ENCODE measurements around the gene DAAM2.

DAAM2 gene

DNA sequence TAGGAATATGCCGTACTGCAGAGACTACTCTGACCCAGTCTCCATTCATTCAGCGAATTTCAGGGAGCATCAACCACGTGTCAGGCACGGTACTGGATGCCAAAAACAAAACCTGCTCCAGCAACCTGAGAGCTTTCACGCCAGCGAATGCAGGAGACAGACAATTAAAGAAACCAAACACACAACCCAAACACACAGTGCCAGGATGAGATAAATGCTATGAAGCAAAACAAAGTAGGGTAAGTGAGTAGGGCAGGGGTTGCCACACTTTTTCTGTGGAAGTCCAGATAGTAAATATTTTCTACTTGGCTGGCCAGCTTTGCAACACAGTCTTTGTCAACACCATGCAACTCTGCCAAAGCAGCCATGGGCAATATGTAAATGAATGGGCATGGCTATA is 132.1 kb downstream of the DAAM2 start:
- TF ChIP-seq CTCF (IDR thresholded peaks at IDR 0.05; ENCODE audit: low read depth, low read length, missing control alignments) = no peak
- H3K4me3 ChIP-seq (ENCODE audit: low read depth, low read length) = no peak overlapping the region
- no peak for DNase-seq (ENCODE audit: low read depth)
- in situ Hi-C loops (cut with HindIII; ENCODE audit: low sequenced_read_pairs) = no loop called here

DNA sequence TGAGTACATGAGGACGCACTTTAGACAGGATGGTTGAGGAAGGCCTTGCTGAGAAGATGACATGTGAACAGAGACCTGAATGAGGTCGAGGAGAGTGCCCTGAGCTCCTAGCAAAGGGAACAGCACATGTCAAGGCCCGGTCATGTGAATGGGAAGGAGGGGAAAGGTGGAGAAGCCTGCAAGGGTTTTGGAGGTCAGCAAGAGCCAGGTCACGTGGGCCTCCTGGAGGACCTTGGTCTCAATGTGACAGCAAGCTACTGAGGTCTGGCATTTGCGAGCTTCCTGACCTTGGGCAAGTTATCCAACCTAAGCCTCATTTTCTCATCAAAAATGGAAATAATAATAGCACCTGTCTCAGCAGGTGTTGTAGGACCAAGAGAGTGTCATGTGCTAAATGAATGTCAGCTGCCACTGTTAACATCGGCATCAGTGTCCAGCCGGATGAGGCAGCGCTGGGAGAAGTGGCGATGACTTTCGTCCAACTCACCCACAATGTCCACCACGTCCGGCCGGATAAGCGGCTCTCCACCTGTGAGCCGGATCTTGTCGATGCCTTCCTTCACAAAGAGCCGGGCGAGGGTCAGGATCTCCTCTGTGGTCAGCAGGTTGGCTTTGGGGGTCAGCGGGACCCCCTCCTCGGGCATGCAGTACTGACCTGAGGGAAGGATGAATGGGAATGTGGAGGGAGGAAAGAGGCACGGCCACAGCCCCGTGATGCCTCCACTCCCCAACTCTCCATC is 133.2 kb downstream of the DAAM2 start:
- TF ChIP-seq CTCF (IDR thresholded peaks at IDR 0.05; ENCODE audit: low read depth, low read length, missing control alignments) = no peak
- no peak for DNase-seq (ENCODE audit: low read depth)
- in situ Hi-C loops (cut with HindIII; ENCODE audit: low sequenced_read_pairs) = no loop called here
- H3K4me3 ChIP-seq (ENCODE audit: low read depth, low read length) = no peak overlapping the region

DNA sequence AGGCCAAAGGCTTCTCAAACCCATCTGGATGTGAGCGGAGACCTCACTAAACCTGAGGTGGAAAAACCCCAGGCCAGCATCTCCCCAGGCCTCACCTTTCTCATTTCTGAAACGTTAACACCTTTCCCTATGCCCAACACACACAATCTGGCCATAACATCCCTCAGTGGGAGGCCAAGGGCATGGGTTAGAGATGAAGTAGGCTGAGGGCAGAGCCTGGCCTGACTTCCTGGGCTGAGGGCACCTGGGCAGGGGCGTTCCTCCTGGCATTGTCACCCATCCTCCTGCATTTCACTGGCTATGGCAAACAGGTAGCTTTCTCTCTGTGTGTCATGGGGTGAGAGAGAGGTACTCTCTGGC is 133.7 kb downstream of the DAAM2 start:
- in situ Hi-C loops (cut with HindIII; ENCODE audit: low sequenced_read_pairs) = no loop called here
- TF ChIP-seq CTCF (IDR thresholded peaks at IDR 0.05; ENCODE audit: low read depth, low read length, missing control alignments) = no peak
- DNase-seq (ENCODE audit: low read depth) = no peak
- H3K4me3 ChIP-seq (ENCODE audit: low read depth, low read length) = no peak overlapping the region

DNA sequence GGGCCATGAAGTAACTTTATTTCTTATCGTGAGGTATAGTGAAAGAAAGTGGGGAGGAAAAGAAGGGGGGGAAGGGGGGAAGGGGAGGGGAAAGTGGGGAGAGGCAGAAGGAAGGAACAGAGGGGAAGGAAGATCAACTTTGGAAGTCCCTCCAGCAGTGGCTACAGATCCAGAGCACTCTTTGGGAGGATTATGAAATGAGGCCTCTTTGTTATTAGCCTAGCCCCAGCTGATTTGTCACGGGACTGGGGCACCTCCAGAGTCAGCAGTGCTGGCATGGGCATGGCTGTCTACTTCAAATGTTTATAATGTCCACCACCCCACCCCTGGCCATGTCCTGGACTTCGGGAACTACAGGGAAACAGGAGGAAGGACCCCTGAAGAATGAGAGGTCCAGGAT is 134.5 kb downstream of the DAAM2 start:
- H3K4me3 ChIP-seq (ENCODE audit: low read depth, low read length) = no peak overlapping the region
- in situ Hi-C loops (cut with HindIII; ENCODE audit: low sequenced_read_pairs) = no loop called here
- TF ChIP-seq CTCF (IDR thresholded peaks at IDR 0.05; ENCODE audit: low read depth, low read length, missing control alignments) = no peak
- no peak for DNase-seq (ENCODE audit: low read depth)

DNA sequence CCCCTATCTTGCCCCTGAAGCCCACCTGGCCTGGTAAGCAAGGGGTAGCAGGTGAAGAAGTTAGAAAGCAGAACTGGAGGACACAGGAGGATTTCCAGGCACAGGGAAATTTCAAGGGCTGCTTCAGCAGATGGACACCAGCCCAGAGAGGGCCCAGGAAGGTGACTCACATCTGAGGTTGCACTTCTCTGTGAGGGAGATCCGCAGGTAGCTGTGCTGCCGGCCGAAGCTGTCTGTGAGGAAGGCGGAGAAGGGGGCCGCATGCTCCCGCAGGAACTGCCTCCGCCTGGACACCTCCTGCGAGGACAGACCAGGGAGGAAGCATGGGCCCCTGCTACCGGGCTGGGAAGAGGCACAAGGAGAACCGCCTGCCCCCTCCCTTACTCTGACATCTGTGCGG is 135.0 kb downstream of the DAAM2 start:
- H3K4me3 ChIP-seq (ENCODE audit: low read depth, low read length) = no peak overlapping the region
- no peak for TF ChIP-seq CTCF (IDR thresholded peaks at IDR 0.05; ENCODE audit: low read depth, low read length, missing control alignments)
- no peak for DNase-seq (ENCODE audit: low read depth)
- in situ Hi-C loops (cut with HindIII; ENCODE audit: low sequenced_read_pairs) = no loop called here

- in situ Hi-C loops (cut with HindIII; ENCODE audit: low sequenced_read_pairs) = no loop called here
- no peak overlapping the region for H3K4me3 ChIP-seq (ENCODE audit: low read depth, low read length)
- no peak for DNase-seq (ENCODE audit: low read depth)
- no peak for TF ChIP-seq CTCF (IDR thresholded peaks at IDR 0.05; ENCODE audit: low read depth, low read length, missing control alignments)
Measured at GRCh38 chr6:39929039-39929732, 137.0 kb downstream of the DAAM2 start.

All from astrocyte of the cerebellum (primary cell).